ENCODE data around the gene PARD3.

PARD3 gene

GRCh38 chr10:34232481-34232880 is 582.6 kb downstream of the PARD3 start:
- DNase-seq, result no peak

GRCh38 chr10:34231441-34232180 is 583.5 kb downstream of the PARD3 start:
- DNase-seq, result no peak

GRCh38 chr10:34229917-34230316 is 585.2 kb downstream of the PARD3 start:
- DNase-seq, result no peak

GRCh38 chr10:34228066-34228465 is 587.0 kb downstream of the PARD3 start:
- no peak for DNase-seq

GRCh38 chr10:34224639-34225038 is 590.5 kb downstream of the PARD3 start:
- no peak for DNase-seq

- no peak for DNase-seq
These were observed 591.4 kb downstream of the PARD3 start for GRCh38 chr10:34223658-34224057.

GRCh38 chr10:34222359-34222758 is 592.7 kb downstream of the PARD3 start:
- no peak for DNase-seq

GRCh38 chr10:34219753-34220548 is 595.1 kb downstream of the PARD3 start:
- no peak for DNase-seq

- no peak for DNase-seq
These were observed 597.6 kb downstream of the PARD3 start for GRCh38 chr10:34217524-34217923.

GRCh38 chr10:34216348-34216945 is 598.6 kb downstream of the PARD3 start:
- DNase-seq, result no peak

- no peak for DNase-seq
These were observed 601.3 kb downstream of the PARD3 start for GRCh38 chr10:34213805-34214197.

GRCh38 chr10:34213193-34213804 is 601.8 kb downstream of the PARD3 start:
- DNase-seq, result peak; percentile 51

- no peak for DNase-seq
These were observed 607.8 kb downstream of the PARD3 start for GRCh38 chr10:34207343-34207742.

- DNase-seq, result peak; percentile 69
These were observed 608.2 kb downstream of the PARD3 start for GRCh38 chr10:34206935-34207268.

- DNase-seq, result no peak
These were observed 608.8 kb downstream of the PARD3 start for GRCh38 chr10:34206078-34206934.

- DNase-seq, result no peak
These were observed 609.6 kb downstream of the PARD3 start for GRCh38 chr10:34205452-34205851.

GRCh38 chr10:34203966-34204630 is 611.0 kb downstream of the PARD3 start:
- DNase-seq, result no peak

- no peak for DNase-seq
These were observed 614.7 kb downstream of the PARD3 start for GRCh38 chr10:34200355-34200901.

GRCh38 chr10:34198953-34199352 is 616.1 kb downstream of the PARD3 start:
- no peak for DNase-seq

GRCh38 chr10:34196058-34196433 is 619.0 kb downstream of the PARD3 start:
- no peak for DNase-seq

GRCh38 chr10:34195364-34196057 is 619.6 kb downstream of the PARD3 start:
- no peak for DNase-seq

Data from NCI-H526 treated with DMSO at 0.1 percent for 48 hours (cell line).